ENCODE data around the gene ACAP2. TPM values are rescaled to one million over a fixed set of nuclear protein-coding genes. Genes with fewer than 3 reads are reported as not detected.

The ACAP2 gene
- total and polyA plus RNA-seq, 2 experiments from 2014 or later, result 27.0 to 47.4 TPM

GRCh38 chr3:195245531-195245951 lies 197.3 kb downstream of the ACAP2 start:
- Histone ChIP-seq H3K27me3 (no peaks in the 10 kb centered on the region), H3K4me2 (no peak overlapping the region), H3K36me3 (replicated peaks; ENCODE audit: insufficient read depth, low read depth) (no peaks in the 10 kb centered on the region), H3K9me2 (replicated peaks; ENCODE audit: insufficient read depth) (no peaks in the 10 kb centered on the region), H2AFZ (no peak overlapping the region), H3K79me2 (peaks cover 19% of the 10 kb centered on the region), H3K4me1 (ENCODE audit: insufficient read depth) (no peaks in the 10 kb centered on the region), H3K9me3 (ENCODE audit: low read depth) (no peaks in the 10 kb centered on the region), H3K4me3 (no peak overlapping the region), H3K27ac (no peak overlapping the region), H4K20me1 (ENCODE audit: insufficient read depth, poor library complexity, severe bottlenecking) (no peaks in the 10 kb centered on the region)
- 96% methylated on average over 16 of the region's 16 CpGs for WGBS (ENCODE audit: low lambda C conversion rate, missing lambda C conversion rate)
- no peak for DNase-seq (ENCODE audit: low spot score)
- no peak for TF ChIP-seq CTCF (IDR thresholded peaks at IDR 0.05; ENCODE audit: poor library complexity)
- TF ChIP-seq EZH2phosphoT487 (IDR thresholded peaks at IDR 0.05; ENCODE audit: low read depth, severe bottlenecking, unreplicated experiment), result no peak
- TF ChIP-seq EZH2 (IDR thresholded peaks at IDR 0.05; ENCODE audit: borderline replicate concordance), result no peak

GRCh38 chr3:195241592-195242355 lies 201.0 kb downstream of the ACAP2 start:
- Histone ChIP-seq H3K79me2 (peaks cover 3% of the 10 kb centered on the region), H3K9me3 (ENCODE audit: low read depth) (no peaks in the 10 kb centered on the region), H3K4me3 (no peak overlapping the region), H2AFZ (no peak overlapping the region), H3K27me3 (no peaks in the 10 kb centered on the region), H3K27ac (no peak overlapping the region), H3K4me2 (no peak overlapping the region), H3K36me3 (replicated peaks; ENCODE audit: insufficient read depth, low read depth) (no peaks in the 10 kb centered on the region), H3K9me2 (replicated peaks; ENCODE audit: insufficient read depth) (no peaks in the 10 kb centered on the region), H4K20me1 (ENCODE audit: insufficient read depth, poor library complexity, severe bottlenecking) (no peaks in the 10 kb centered on the region), H3K4me1 (ENCODE audit: insufficient read depth) (peaks cover 8% of the 10 kb centered on the region)
- WGBS (ENCODE audit: low lambda C conversion rate, missing lambda C conversion rate), result 88% methylated on average over 12 of the region's 12 CpGs
- DNase-seq (ENCODE audit: low spot score), result no peak
- TF ChIP-seq EZH2 (IDR thresholded peaks at IDR 0.05; ENCODE audit: borderline replicate concordance) (no peak), CTCF (IDR thresholded peaks at IDR 0.05; ENCODE audit: poor library complexity) (no peak), EZH2phosphoT487 (IDR thresholded peaks at IDR 0.05; ENCODE audit: low read depth, severe bottlenecking, unreplicated experiment) (no peak)

GRCh38 chr3:195240939-195241338 lies 201.9 kb downstream of the ACAP2 start:
- TF ChIP-seq CTCF (IDR thresholded peaks at IDR 0.05; ENCODE audit: poor library complexity) (no peak), EZH2 (IDR thresholded peaks at IDR 0.05; ENCODE audit: borderline replicate concordance) (no peak), EZH2phosphoT487 (IDR thresholded peaks at IDR 0.05; ENCODE audit: low read depth, severe bottlenecking, unreplicated experiment) (no peak)
- peaks cover 8% of the 10 kb centered on the region for H3K4me1 ChIP-seq (ENCODE audit: insufficient read depth)
- H2AFZ ChIP-seq, result no peak overlapping the region
- no peaks in the 10 kb centered on the region for H3K9me2 ChIP-seq (replicated peaks; ENCODE audit: insufficient read depth)
- peaks cover 3% of the 10 kb centered on the region for H3K79me2 ChIP-seq
- H3K4me3 ChIP-seq, result no peak overlapping the region
- H3K27me3 ChIP-seq, result no peaks in the 10 kb centered on the region
- no peak for DNase-seq (ENCODE audit: low spot score)
- 92% methylated on average over 6 of the region's 6 CpGs for WGBS (ENCODE audit: low lambda C conversion rate, missing lambda C conversion rate)
- H3K36me3 ChIP-seq (replicated peaks; ENCODE audit: insufficient read depth, low read depth), result no peaks in the 10 kb centered on the region
- H3K9me3 ChIP-seq (ENCODE audit: low read depth), result no peaks in the 10 kb centered on the region
- no peak overlapping the region for H3K4me2 ChIP-seq
- no peak overlapping the region for H3K27ac ChIP-seq
- H4K20me1 ChIP-seq (ENCODE audit: insufficient read depth, poor library complexity, severe bottlenecking), result no peaks in the 10 kb centered on the region

Data from hepatocyte (in vitro differentiated cells).